Measurements from ENCODE around the gene DMTF1.

Gene DMTF1

GRCh38 chr7:87147500-87147899 lies 4.8 kb upstream of the DMTF1 start:
- no peak for DNase-seq (ENCODE audit: low read depth)

- DNase-seq (ENCODE audit: low read depth) = no peak
Observed at GRCh38 chr7:87148332-87148955, 3.8 kb upstream of the DMTF1 start.

- no peak for DNase-seq (ENCODE audit: low read depth)
Observed at GRCh38 chr7:87151002-87151728, 1.1 kb upstream of the DMTF1 start.

- no peak for DNase-seq (ENCODE audit: low read depth)
Observed at GRCh38 chr7:87151729-87152111, 533 bp upstream of the DMTF1 start.

GRCh38 chr7:87152897-87153641 lies 816 bp downstream of the DMTF1 start:
- peak; percentile 27 for DNase-seq (ENCODE audit: low read depth)

GRCh38 chr7:87154166-87154565 lies 1.9 kb downstream of the DMTF1 start:
- no peak for DNase-seq (ENCODE audit: low read depth)

GRCh38 chr7:87154569-87154968 lies 2.3 kb downstream of the DMTF1 start:
- DNase-seq (ENCODE audit: low read depth) = no peak

GRCh38 chr7:87155788-87156187 lies 3.5 kb downstream of the DMTF1 start:
- no peak for DNase-seq (ENCODE audit: low read depth)

- no peak for DNase-seq (ENCODE audit: low read depth)
Observed at GRCh38 chr7:87156709-87157108, 4.5 kb downstream of the DMTF1 start.

- DNase-seq (ENCODE audit: low read depth) = no peak
Observed at GRCh38 chr7:87159538-87159937, 7.3 kb downstream of the DMTF1 start.

- no peak for DNase-seq (ENCODE audit: low read depth)
Observed at GRCh38 chr7:87164433-87164832, 12.2 kb downstream of the DMTF1 start.

- no peak for DNase-seq (ENCODE audit: low read depth)
Observed at GRCh38 chr7:87170828-87171227, 18.6 kb downstream of the DMTF1 start.

GRCh38 chr7:87171282-87171934 lies 19.2 kb downstream of the DMTF1 start:
- DNase-seq (ENCODE audit: low read depth) = no peak

GRCh38 chr7:87173471-87173870 lies 21.2 kb downstream of the DMTF1 start:
- no peak for DNase-seq (ENCODE audit: low read depth)

GRCh38 chr7:87178320-87178719 lies 26.1 kb downstream of the DMTF1 start:
- DNase-seq (ENCODE audit: low read depth) = no peak

- DNase-seq (ENCODE audit: low read depth) = no peak
Observed at GRCh38 chr7:87179180-87179579, 26.9 kb downstream of the DMTF1 start.

GRCh38 chr7:87187120-87187519 lies 34.9 kb downstream of the DMTF1 start:
- no peak for DNase-seq (ENCODE audit: low read depth)

- no peak for DNase-seq (ENCODE audit: low read depth)
Observed at GRCh38 chr7:87188930-87189329, 36.7 kb downstream of the DMTF1 start.

GRCh38 chr7:87190783-87191182 lies 38.5 kb downstream of the DMTF1 start:
- no peak for DNase-seq (ENCODE audit: low read depth)

- DNase-seq (ENCODE audit: low read depth) = no peak
Observed at GRCh38 chr7:87192784-87193487, 40.7 kb downstream of the DMTF1 start.

GRCh38 chr7:87193912-87194311 lies 41.7 kb downstream of the DMTF1 start:
- DNase-seq (ENCODE audit: low read depth) = no peak

GRCh38 chr7:87199241-87199640 lies 47.0 kb downstream of the DMTF1 start:
- DNase-seq (ENCODE audit: low read depth) = no peak

Data from activated T-cell treated with anti-CD3 and anti-CD28 coated beads for 48 hours (primary cell).